Globus pallidus (tissue), 1 donor: ENCODE measurements around the gene EPHB6.

Experiments
- DNase-seq: peaks from one replicate; pipeline ENCODE4 v3.0.0-alpha.2; 2015; ENCODE audit warnings: low spot score

EPHB6 gene

GRCh38 chr7:142864980-142865747 lies 10.3 kb downstream of the EPHB6 start:
- no peak for DNase-seq

- DNase-seq, result no peak
Observed at GRCh38 chr7:142865766-142866165, 10.9 kb downstream of the EPHB6 start.

GRCh38 chr7:142866361-142867096 lies 11.7 kb downstream of the EPHB6 start:
- DNase-seq, result no peak

GRCh38 chr7:142867097-142867378 lies 12.2 kb downstream of the EPHB6 start:
- no peak for DNase-seq

- DNase-seq, result no peak
Observed at GRCh38 chr7:142867398-142868187, 12.7 kb downstream of the EPHB6 start.

- DNase-seq, result no peak
Observed at GRCh38 chr7:142868188-142868985, 13.5 kb downstream of the EPHB6 start.

- no peak for DNase-seq
Observed at GRCh38 chr7:142868986-142869415, 14.1 kb downstream of the EPHB6 start.

- DNase-seq, result no peak
Observed at GRCh38 chr7:142869434-142869833, 14.6 kb downstream of the EPHB6 start.

- DNase-seq, result no peak
Observed at GRCh38 chr7:142870147-142870559, 15.3 kb downstream of the EPHB6 start.

GRCh38 chr7:142870566-142871259 lies 15.8 kb downstream of the EPHB6 start:
- no peak for DNase-seq

- DNase-seq, result no peak
Observed at GRCh38 chr7:142871260-142872105, 16.6 kb downstream of the EPHB6 start.

GRCh38 chr7:142872106-142872675 lies 17.3 kb downstream of the EPHB6 start:
- no peak for DNase-seq

- no peak for DNase-seq
Observed at GRCh38 chr7:142873281-142873784, 18.5 kb downstream of the EPHB6 start.

- no peak for DNase-seq
Observed at GRCh38 chr7:142873871-142874270, 19.0 kb downstream of the EPHB6 start.

GRCh38 chr7:142874409-142874808 lies 19.5 kb downstream of the EPHB6 start:
- DNase-seq, result no peak

- no peak for DNase-seq
Observed at GRCh38 chr7:142874837-142875236, 20.0 kb downstream of the EPHB6 start.

- DNase-seq, result no peak
Observed at GRCh38 chr7:142875456-142875855, 20.6 kb downstream of the EPHB6 start.

GRCh38 chr7:142876236-142876960 lies 21.5 kb downstream of the EPHB6 start:
- DNase-seq, result no peak
